K562 (cell line): Measurements from ENCODE around the gene IFI27L1. TPM values are rescaled to one million over a fixed set of nuclear protein-coding genes. Genes with fewer than 3 reads are reported as not detected.

ENCODE experiments used
- CBFA2T2 ChIP-seq: fragments of 450-650 bp; conservative IDR thresholded peaks from 2 replicates; pipeline ENCODE4 v1.6.1; 2017; ENCODE audit warnings: mild to moderate bottlenecking
- HDGF ChIP-seq: fragments of 450-650 bp; IDR thresholded peaks from 2 replicates; pipeline ENCODE4 v1.6.1; 2016
- HNRNPLL ChIP-seq: fragments of 200-400 bp; formaldehyde crosslinking; IDR thresholded peaks from 2 replicates; pipeline ENCODE4 v1.6.1; 2017; ENCODE audit warnings: low read length, low read depth, mild to moderate bottlenecking; ENCODE audit not compliant: poor library complexity, severe bottlenecking
- JUNB ChIP-seq: fragments of 450-650 bp; formaldehyde crosslinking; conservative IDR thresholded peaks from 2 replicates; pipeline ENCODE4 v1.4.0; 2020; ENCODE audit warnings: mild to moderate bottlenecking
- MAFG ChIP-seq: fragments of 450-650 bp; conservative IDR thresholded peaks from 2 replicates; pipeline ENCODE4 v1.6.1; 2016; ENCODE audit warnings: missing genetic modification characterization, missing compliant biosample characterization
- MCM2 ChIP-seq: fragments of 450-650 bp; IDR thresholded peaks from 2 replicates; pipeline ENCODE4 v1.6.1; 2017; ENCODE audit warnings: low read depth, mild to moderate bottlenecking
- NFIX ChIP-seq: fragments of 250-450 bp; sonication (Bioruptor Pico); IDR thresholded peaks from 2 replicates; pipeline ENCODE4 v1.4.0; 2020; ENCODE audit warnings: low read depth, mild to moderate bottlenecking, moderate library complexity
- PYGO2 ChIP-seq: fragments of 450-650 bp; IDR thresholded peaks from 2 replicates; pipeline ENCODE4 v1.6.1; 2016; ENCODE audit warnings: mild to moderate bottlenecking, missing genetic modification characterization, moderate library complexity, missing compliant biosample characterization
- SRSF9 ChIP-seq: fragments of 200-400 bp; formaldehyde crosslinking; IDR thresholded peaks from 2 replicates; pipeline ENCODE4 v1.6.1; 2017; ENCODE audit warnings: low read depth, low read length, borderline replicate concordance
- XRCC5 ChIP-seq: fragments of 200-400 bp; formaldehyde crosslinking; IDR thresholded peaks from 2 replicates; pipeline ENCODE4 v1.6.1; 2017; ENCODE audit warnings: low read depth, mild to moderate bottlenecking, low read length
- ZBED1 ChIP-seq: IDR thresholded peaks from 2 replicates; pipeline ENCODE4 v1.6.1; 2014
- polyA plus RNA-seq, 8 experiments: library from polyadenylated mRNA; depleted of rRNA in 4 of 8; stranded (reverse) in 5 of 8; unstranded in 3 of 8; fragments of >200 nt; fragmentation: Nextera tagmentation in 2 of 8; fragmentation: Illumina TruSeq in 1 of 8; extraction: Ambion mirVana in 2 of 8; extraction: Trizol in 1 of 8; gene quantifications; 2 replicates each; pipeline versions ENCODE4 v1.2.1 to v1.2.3, GENCODE V29; 2011 to 2014; ENCODE audit warnings: inconsistent platforms in 1 of 8, missing spikeins in 1 of 8
- total RNA-seq, 7 experiments: library from RNA; depleted of rRNA in 6 of 7; stranded (reverse); fragments of >200 nt in 6 of 7; fragmentation: Illumina TruSeq in 2 of 7; extraction: Trizol in 2 of 7; gene quantifications; 2 replicates each; pipeline versions ENCODE4 v1.2.1 to v1.2.3, GENCODE V29; 2011 to 2021; ENCODE audit warnings: low replicate concordance in 1 of 7
- TF ChIP-seq, protein P1 (sequence below), 2 experiments: fragments of 450-650 bp in 1 of 2; sonication (generic) in 1 of 2; formaldehyde crosslinking in 1 of 2; IDR thresholded peaks; 2 replicates each; pipeline versions ENCODE4 v1.7.1 to v1.9.0; 2016 to 2022; ENCODE audit warnings: inconsistent platforms in 1 of 2, mild to moderate bottlenecking in 1 of 2, missing genetic modification reagents in 1 of 2
- TF ChIP-seq, protein P2 (sequence below): fragments of 450-650 bp; formaldehyde crosslinking; IDR thresholded peaks from 2 replicates; pipeline ENCODE4 v1.4.0; 2020; ENCODE audit warnings: mild to moderate bottlenecking, moderate library complexity
- TF ChIP-seq, protein P3 (sequence below): fragments of 200-800 bp; sonication (Bioruptor generic); IDR thresholded peaks from 2 replicates; pipeline ENCODE4 v1.6.1; 2017; ENCODE audit warnings: missing genetic modification characterization, missing compliant biosample characterization
- TF ChIP-seq, protein P4 (sequence below): fragments of 450-650 bp; conservative IDR thresholded peaks from 2 replicates; pipeline ENCODE4 v1.6.1; 2016; ENCODE audit warnings: missing genetic modification characterization, low read depth, mild to moderate bottlenecking, control low read depth, missing compliant biosample characterization

The IFI27L1 gene
- total and polyA plus RNA-seq, 9 of the 15 experiments (the other 6 are each of a cell fraction or from before 2014, with no cell fraction given), result 14.5 to 28.0 (median 23.8) TPM

DNA sequence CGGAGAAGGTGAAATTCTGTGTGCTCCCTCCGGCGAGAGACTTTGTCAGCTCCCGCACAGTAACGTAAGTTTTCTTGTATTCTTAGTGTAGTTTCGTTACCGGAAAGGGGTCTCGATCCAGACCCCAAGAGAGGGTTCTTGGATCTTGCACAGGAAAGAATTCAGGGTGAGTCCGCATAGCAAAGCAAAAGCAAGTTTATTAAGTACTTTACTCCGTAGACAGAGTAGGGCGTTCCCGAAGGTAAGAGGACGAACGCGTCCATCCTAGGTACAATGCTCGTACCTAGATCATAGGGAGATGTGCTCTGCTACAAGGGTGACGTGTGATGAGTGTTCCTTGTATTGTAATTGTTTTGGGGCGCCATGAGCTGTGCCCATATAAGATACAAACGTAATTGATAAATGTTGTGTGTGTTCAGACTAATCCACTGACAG, 293 bp downstream of the IFI27L1 start (continued):
- TF ChIP-seq, protein P1, sequence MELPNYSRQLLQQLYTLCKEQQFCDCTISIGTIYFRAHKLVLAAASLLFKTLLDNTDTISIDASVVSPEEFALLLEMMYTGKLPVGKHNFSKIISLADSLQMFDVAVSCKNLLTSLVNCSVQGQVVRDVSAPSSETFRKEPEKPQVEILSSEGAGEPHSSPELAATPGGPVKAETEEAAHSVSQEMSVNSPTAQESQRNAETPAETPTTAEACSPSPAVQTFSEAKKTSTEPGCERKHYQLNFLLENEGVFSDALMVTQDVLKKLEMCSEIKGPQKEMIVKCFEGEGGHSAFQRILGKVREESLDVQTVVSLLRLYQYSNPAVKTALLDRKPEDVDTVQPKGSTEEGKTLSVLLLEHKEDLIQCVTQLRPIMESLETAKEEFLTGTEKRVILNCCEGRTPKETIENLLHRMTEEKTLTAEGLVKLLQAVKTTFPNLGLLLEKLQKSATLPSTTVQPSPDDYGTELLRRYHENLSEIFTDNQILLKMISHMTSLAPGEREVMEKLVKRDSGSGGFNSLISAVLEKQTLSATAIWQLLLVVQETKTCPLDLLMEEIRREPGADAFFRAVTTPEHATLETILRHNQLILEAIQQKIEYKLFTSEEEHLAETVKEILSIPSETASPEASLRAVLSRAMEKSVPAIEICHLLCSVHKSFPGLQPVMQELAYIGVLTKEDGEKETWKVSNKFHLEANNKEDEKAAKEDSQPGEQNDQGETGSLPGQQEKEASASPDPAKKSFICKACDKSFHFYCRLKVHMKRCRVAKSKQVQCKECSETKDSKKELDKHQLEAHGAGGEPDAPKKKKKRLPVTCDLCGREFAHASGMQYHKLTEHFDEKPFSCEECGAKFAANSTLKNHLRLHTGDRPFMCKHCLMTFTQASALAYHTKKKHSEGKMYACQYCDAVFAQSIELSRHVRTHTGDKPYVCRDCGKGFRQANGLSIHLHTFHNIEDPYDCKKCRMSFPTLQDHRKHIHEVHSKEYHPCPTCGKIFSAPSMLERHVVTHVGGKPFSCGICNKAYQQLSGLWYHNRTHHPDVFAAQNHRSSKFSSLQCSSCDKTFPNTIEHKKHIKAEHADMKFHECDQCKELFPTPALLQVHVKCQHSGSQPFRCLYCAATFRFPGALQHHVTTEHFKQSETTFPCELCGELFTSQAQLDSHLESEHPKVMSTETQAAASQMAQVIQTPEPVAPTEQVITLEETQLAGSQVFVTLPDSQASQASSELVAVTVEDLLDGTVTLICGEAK (IDR thresholded peaks at IDR 0.05), result 0 out of 2 replicates have a peak, but pooled peaks have one; percentile 2
- TF ChIP-seq, protein P1 (CRISPR knock-in tag; IDR thresholded peaks at IDR 0.05), result no peak
- peak; percentile 52 for TF ChIP-seq HNRNPLL
- TF ChIP-seq JUNB (CRISPR knock-in tag), result no peak
- no peak for TF ChIP-seq XRCC5
- TF ChIP-seq, protein P2, sequence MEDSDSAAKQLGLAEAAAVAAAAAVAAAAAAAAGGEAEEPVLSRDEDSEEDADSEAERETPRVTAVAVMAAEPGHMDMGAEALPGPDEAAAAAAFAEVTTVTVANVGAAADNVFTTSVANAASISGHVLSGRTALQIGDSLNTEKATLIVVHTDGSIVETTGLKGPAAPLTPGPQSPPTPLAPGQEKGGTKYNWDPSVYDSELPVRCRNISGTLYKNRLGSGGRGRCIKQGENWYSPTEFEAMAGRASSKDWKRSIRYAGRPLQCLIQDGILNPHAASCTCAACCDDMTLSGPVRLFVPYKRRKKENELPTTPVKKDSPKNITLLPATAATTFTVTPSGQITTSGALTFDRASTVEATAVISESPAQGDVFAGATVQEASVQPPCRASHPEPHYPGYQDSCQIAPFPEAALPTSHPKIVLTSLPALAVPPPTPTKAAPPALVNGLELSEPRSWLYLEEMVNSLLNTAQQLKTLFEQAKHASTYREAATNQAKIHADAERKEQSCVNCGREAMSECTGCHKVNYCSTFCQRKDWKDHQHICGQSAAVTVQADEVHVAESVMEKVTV (CRISPR knock-in tag), result no peak
- no peak for TF ChIP-seq HDGF
- TF ChIP-seq, protein P3, sequence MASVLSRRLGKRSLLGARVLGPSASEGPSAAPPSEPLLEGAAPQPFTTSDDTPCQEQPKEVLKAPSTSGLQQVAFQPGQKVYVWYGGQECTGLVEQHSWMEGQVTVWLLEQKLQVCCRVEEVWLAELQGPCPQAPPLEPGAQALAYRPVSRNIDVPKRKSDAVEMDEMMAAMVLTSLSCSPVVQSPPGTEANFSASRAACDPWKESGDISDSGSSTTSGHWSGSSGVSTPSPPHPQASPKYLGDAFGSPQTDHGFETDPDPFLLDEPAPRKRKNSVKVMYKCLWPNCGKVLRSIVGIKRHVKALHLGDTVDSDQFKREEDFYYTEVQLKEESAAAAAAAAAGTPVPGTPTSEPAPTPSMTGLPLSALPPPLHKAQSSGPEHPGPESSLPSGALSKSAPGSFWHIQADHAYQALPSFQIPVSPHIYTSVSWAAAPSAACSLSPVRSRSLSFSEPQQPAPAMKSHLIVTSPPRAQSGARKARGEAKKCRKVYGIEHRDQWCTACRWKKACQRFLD, result no peak
- TF ChIP-seq SRSF9, result no peak
- TF ChIP-seq ZBED1, result no peak
- no peak for TF ChIP-seq NFIX (CRISPR knock-in tag)
- no peak for TF ChIP-seq PYGO2
- TF ChIP-seq, protein P4, sequence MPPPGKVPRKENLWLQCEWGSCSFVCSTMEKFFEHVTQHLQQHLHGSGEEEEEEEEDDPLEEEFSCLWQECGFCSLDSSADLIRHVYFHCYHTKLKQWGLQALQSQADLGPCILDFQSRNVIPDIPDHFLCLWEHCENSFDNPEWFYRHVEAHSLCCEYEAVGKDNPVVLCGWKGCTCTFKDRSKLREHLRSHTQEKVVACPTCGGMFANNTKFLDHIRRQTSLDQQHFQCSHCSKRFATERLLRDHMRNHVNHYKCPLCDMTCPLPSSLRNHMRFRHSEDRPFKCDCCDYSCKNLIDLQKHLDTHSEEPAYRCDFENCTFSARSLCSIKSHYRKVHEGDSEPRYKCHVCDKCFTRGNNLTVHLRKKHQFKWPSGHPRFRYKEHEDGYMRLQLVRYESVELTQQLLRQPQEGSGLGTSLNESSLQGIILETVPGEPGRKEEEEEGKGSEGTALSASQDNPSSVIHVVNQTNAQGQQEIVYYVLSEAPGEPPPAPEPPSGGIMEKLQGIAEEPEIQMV, result no peak
- no peak for TF ChIP-seq MCM2
- no peak for TF ChIP-seq MAFG (tag)
- TF ChIP-seq CBFA2T2, result no peak
